Coronary artery (tissue), 2 donors: ENCODE results near the gene RTKN2.

ENCODE experiments used
- DNase-seq: peaks from one replicate; pipeline ENCODE4 v3.0.0-alpha.2; 2017; ENCODE audit warnings: low spot score
- H3K27ac ChIP-seq, 2 donors: fragments of 200-600 bp; sonication (generic); one replicate each; pipeline ENCODE4 v1.5.1; 2016 to 2019
- H3K4me3 ChIP-seq: fragments of 200-600 bp; sonication (generic); 2 replicates; pipeline ENCODE4 v1.5.1; 2016; ENCODE audit warnings: mild to moderate bottlenecking, moderate library complexity
- TF ChIP-seq, protein P1 (sequence below): fragments of 200-600 bp; sonication (generic); IDR thresholded peaks from one replicate; pipeline ENCODE4 v1.5.1; 2019; ENCODE audit warnings: antibody characterized with exemption

Gene RTKN2

DNA sequence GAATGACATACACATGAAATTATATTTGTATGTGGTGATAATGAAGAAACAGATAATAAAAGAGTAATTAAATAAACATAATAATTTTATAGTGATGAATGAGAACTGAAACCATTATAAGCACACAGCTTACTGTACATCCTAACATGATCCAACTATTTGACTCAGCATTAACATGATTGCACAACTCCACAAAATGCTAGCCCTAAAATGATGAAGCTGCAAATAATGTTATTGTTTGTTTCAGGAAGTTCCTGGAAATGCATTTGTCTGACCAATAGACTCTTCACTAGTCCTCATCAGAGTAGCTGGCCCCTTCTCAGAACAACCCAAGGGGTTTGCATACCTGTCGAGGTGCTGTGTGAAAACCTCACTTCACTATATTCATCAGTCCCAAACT is 115.5 kb downstream of the RTKN2 start:
- H3K4me3 ChIP-seq: no peak overlapping the region
- TF ChIP-seq, protein P1, sequence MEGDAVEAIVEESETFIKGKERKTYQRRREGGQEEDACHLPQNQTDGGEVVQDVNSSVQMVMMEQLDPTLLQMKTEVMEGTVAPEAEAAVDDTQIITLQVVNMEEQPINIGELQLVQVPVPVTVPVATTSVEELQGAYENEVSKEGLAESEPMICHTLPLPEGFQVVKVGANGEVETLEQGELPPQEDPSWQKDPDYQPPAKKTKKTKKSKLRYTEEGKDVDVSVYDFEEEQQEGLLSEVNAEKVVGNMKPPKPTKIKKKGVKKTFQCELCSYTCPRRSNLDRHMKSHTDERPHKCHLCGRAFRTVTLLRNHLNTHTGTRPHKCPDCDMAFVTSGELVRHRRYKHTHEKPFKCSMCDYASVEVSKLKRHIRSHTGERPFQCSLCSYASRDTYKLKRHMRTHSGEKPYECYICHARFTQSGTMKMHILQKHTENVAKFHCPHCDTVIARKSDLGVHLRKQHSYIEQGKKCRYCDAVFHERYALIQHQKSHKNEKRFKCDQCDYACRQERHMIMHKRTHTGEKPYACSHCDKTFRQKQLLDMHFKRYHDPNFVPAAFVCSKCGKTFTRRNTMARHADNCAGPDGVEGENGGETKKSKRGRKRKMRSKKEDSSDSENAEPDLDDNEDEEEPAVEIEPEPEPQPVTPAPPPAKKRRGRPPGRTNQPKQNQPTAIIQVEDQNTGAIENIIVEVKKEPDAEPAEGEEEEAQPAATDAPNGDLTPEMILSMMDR: no peak
- H3K27ac ChIP-seq: no peak overlapping the region
- no peak for DNase-seq

DNA sequence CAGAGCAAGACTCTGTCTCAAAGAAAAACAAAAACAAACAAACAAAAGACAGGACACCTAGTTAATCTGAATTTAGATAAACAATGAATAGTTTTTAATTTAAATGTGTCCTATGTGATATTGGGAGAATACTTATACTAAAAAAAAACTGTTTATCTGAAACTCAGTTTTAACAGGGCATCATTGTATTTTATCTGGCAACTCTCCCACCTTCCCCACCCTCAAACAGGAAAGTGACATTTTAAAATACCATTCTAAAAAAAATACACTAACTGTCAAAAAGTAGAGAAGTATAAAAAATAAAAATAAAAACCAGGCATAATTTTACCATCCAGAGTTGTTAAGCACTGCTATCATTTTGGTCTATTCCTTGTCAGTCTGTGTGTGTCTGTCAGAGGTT is 119.0 kb downstream of the RTKN2 start:
- H3K4me3 ChIP-seq: no peak overlapping the region
- no peak for DNase-seq
- TF ChIP-seq, protein P1: no peak

DNA sequence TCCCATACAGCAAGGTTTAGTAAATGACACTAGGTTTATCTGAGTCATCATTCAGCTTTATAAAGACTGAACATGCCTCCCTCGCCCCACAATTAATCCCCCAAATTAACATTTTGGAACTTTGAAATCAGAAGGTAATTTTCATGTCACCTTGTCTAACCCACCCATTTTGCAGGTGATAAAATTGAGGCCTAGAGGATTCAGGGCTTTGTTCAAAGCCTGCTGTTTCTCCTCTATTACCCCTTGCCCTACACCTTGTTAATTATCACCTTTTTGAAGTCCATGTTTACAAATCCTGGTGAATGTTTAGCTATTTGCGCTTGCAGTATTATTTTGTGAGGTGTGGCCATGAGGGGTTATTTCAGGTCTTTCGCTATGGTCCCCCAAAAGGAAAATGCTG is 120.5 kb downstream of the RTKN2 start:
- no peak overlapping the region for H3K4me3 ChIP-seq
- no peak overlapping the region for H3K27ac ChIP-seq
- TF ChIP-seq, protein P1: no peak
- DNase-seq: no peak

More for the DNA sequence above, 119.0 kb downstream of the RTKN2 start:
- H3K27ac ChIP-seq: no peak overlapping the region

DNA sequence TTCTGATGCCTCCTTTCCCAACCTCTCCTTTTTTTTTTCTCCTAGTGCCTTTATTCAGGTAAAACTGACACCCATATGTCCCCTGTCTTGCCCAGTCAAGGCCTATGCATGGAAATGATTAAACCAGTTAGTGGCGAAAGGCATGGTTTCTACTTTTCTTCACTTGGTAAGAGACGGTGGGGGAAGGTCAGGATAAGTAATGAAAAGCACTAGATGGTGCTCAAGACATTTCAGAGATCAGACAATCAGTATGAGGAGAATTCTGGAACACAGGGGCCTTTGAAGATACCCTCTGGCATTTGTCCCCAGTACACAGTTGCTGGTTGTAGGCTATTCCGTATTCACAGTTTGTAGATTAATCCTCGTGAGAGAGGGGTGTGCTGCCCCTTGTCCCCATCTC is 121.2 kb downstream of the RTKN2 start:
- no peak for DNase-seq
- TF ChIP-seq, protein P1: no peak
- H3K4me3 ChIP-seq: no peak overlapping the region
- no peak overlapping the region for H3K27ac ChIP-seq

DNA sequence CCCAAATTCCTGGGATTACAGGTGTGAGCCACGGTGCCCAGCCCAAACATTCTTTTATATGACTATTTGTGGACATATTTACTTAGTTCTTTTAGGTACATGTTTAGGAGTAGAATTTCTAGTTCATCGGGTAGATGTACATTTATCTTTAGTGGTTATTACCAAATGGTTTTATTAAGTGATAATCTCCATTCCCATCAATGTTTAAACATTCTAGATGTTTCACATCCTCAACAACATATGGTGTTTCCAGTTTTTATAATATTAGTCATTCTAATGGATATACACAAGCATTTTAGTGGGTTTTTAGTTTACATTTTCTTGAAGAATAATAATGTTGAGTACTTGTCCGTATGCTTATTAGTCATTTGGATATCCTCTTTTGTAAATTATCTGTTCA is 131.7 kb downstream of the RTKN2 start:
- no peak for DNase-seq
- Histone ChIP-seq H3K27ac (no peak overlapping the region), H3K4me3 (no peak overlapping the region)
- TF ChIP-seq, protein P1: no peak

DNA sequence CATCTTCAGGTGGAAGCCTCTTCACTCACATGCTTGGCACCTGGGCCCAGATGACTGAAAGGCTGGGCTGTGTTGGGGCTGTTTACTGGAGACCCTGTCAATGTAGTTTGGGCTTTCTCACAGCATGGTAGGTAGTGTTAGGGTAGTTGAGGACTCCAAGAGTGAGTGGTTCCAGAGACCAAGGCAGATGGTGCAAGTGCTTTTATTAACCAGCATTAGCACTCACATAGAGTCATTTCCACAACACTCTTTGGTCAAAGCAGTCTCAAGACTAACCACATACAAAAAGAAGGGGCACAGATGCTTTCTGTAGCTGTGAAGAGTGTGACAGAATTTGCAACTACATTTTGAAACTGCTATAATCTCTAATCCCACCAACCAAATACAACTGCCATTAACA is 135.0 kb downstream of the RTKN2 start:
- DNase-seq: no peak
- TF ChIP-seq, protein P1: no peak
- H3K4me3 ChIP-seq: no peak overlapping the region

More for the DNA sequence above, 135.0 kb downstream of the RTKN2 start:
- H3K27ac ChIP-seq: no peak overlapping the region
